NCI-H226 (cell line): ENCODE measurements around the gene TYMP.
A peak's percentile ranks its signal among the peaks of the same experiment; 100 is the strongest.

ENCODE experiments used
- DNase-seq: peaks from one replicate; pipeline ENCODE4 v3.0.0-alpha.2; 2015

Gene TYMP

DNA sequence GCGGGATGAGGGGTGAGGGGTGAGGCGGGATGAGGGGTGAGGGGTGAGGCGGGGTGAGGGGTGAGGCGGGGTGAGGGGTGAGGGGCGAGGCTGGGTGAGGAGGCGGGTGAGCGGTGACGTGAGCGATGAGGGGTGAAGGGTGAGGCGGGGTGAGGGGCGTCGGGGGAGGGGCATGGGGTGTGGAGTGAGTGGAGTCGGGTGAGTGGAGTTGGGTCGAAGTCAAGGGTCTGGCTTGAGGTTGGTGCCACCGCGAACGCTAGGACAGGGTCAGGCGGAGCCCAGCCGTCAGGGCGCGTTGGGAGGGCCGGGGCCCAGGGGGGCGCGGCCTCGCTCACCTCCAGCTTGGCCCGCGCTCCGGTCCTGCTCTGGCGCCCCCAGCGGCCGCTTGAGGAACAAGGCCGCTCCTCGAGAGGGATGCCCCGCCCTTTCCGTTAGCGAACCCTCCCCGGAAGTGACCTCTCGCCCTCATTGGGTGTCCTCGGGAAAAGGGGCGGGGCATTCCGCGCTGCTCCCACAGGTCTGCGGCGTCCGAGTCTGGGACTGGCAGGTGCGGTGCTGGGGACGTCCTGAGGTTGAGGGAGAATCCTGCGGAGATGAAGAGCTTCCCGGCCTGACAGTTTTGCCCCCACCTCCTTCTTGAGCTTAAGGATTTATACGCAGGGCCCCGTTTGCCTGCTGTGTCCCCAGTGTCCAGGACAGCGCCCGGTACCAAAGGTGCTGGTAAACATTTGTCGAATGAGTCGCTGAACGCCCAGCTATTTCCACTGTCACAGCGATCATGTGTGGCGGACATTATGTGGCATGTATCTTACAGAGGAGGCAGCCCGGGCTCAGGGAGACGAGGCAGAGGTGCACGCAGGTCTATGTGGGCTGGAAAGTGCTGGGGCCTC is 33.0 kb upstream of the TYMP start, which contains the start of gene SYCE3:
TSS of gene SYCE3 (minus strand) at position 397 of the 890 bp plus-strand sequence. CDS start 6,514 bp downstream, outside the sequence.
- peak; percentile 55 for DNase-seq

DNA sequence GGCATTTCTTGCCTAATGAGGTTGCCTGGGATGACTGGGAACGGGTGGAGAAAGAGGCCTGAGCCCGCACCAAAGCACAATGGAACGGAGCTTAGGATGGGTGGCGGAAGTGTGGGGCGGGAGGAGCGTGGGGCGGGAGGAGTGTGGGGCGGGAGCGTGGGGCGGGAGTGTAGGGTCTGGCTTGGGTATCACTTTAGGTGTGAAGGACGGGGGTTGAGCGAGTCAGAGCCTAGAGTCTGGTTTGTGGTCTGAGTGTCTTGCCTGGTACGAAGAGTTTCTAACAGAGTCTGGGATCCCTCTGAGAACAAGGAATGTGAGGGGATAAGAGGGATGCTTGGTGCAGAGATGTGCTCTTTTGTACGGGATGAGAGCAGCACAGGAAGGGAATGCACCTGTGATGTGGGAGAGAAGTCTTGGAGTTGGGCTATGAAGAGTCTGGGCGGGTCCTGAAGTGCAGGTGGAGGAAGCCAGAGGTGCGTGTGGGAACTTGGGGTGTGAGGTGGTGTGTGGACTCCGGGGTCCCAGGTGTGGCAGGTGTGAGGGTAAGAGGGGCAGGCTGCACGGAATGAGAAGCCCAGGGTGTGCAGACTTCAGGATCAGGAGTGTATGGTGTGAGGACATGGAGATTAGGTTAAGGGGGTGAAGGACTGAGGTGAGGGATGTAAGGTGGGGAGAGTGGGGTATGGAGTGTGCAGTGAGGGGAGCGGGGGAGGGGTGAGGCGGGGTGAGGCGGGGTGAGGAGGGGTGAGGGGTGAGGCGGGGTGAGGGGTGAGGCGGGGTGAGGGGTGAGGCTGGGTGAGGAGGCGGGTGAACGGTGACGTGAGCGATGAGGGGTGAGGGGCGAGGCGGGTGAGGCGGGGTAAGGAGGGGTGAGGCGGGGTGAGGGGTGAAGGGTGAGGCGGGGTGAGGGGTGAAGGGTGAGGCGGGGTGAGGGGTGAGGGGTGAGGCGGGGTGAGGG is 31.9 kb upstream of the TYMP start:
- no peak for DNase-seq

DNA sequence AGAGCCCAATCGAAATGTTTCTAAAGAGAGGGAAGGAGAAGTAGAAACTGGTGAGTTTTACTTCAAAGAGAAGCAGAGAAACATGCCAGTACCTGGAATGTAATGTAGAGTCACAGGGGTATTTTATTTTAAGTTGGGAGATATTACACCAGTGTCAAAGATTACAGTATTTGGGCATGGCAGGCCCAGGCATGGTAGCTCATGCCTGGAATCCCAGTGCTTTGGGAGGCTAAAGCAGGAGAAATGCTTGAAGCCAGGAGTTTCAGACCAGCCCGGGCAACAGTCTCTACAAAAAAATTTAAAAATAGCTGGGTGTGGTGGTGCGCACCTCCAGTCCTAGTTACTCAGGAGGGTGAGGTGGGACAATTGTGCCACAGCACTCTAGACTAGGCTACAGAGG is 30.2 kb upstream of the TYMP start:
- DNase-seq, result no peak

- DNase-seq, result no peak
Measured at GRCh38 chr22:50556703-50557102, 26.9 kb upstream of the TYMP start.

- no peak for DNase-seq
Measured at GRCh38 chr22:50553310-50553709, 23.5 kb upstream of the TYMP start.

- no peak for DNase-seq
Measured at GRCh38 chr22:50551160-50551752, 21.4 kb upstream of the TYMP start.

DNA sequence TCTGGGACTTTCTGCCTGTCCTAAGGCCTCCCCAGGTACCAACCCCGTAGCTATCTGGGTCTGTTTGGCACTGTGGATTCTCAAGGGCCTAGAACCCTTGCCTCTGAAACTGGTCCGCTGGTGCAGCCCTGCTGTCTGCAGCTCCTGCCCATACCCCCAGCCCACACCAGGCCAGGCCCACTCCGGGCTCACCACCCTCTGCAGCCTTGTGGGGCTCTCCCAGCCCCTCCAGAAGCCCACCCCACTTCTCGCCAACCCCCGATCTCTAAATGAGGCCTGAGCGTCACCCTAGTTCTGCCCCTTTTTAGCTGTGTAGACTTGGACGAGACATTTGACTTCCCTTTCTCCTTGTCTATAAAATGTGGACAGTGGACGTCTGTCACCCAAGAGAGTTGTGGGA is 20.6 kb upstream of the TYMP start:
- DNase-seq, result no peak

DNA sequence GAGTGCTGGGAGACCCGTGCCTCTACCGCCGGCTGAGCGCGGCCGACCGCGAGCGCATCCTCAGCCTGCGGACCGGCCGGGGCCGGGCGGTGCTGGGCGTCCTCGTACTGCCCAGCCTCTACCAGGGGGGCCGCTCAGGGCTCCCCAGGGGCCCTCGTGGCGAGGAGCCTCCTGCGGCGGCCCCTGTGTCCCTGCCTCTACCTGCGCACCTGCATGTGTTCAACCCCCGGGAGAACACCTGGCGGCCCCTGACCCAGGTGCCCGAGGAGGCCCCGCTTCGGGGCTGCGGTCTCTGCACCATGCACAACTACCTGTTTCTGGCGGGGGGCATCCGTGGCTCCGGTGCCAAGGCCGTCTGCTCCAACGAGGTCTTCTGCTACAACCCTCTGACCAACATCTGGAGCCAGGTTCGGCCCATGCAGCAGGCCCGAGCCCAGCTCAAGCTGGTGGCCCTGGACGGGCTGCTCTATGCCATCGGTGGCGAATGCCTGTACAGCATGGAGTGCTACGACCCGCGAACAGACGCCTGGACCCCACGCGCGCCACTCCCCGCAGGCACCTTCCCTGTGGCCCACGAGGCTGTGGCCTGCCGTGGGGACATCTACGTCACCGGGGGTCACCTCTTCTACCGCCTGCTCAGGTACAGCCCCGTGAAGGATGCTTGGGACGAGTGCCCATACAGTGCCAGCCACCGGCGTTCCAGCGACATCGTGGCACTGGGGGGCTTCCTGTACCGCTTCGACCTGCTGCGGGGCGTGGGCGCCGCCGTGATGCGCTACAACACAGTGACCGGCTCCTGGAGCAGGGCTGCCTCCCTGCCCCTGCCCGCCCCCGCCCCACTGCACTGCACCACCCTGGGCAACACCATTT is 19.3 kb upstream of the TYMP start:
- no peak for DNase-seq

- DNase-seq, result no peak
Measured at GRCh38 chr22:50548040-50548920, 18.5 kb upstream of the TYMP start.

GRCh38 chr22:50547263-50547985 is 17.6 kb upstream of the TYMP start:
- DNase-seq, result no peak

- DNase-seq, result no peak
Measured at GRCh38 chr22:50546326-50547262, 16.8 kb upstream of the TYMP start.

- peak; percentile 18 for DNase-seq
Measured at GRCh38 chr22:50545522-50546325, 15.9 kb upstream of the TYMP start, which contains the start of gene KLHDC7B. Gene KLHDC7B, plus strand, starts transcription at chr22:50545899. Its CDS starts 345 bp downstream, at chr22:50546244.

DNA sequence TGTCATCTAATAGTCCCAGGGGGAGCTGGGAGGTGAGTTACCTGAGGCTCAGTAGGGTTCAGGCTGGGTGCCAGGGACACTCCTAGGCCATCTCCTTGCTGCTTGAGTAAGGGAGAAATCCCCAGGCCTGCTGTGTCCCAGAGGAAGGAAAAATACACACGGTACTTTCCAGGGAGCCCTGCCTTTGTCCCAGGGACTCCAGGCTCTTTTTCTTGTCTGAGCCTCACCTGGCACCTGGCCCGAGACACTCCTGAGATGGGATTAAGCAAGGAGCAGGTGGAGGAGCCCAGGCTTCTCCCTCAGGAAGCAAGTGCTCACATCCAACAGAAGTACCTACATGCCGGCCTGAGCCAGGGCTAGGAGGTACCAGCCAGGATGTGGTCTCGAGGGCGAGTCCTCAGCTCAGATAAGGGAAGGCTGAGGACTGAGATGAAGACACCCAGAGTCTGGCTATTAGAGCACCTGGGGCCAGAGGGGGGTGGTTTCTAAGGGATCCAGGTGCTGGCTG is 15.0 kb upstream of the TYMP start:
- DNase-seq, result peak; percentile 63

DNA sequence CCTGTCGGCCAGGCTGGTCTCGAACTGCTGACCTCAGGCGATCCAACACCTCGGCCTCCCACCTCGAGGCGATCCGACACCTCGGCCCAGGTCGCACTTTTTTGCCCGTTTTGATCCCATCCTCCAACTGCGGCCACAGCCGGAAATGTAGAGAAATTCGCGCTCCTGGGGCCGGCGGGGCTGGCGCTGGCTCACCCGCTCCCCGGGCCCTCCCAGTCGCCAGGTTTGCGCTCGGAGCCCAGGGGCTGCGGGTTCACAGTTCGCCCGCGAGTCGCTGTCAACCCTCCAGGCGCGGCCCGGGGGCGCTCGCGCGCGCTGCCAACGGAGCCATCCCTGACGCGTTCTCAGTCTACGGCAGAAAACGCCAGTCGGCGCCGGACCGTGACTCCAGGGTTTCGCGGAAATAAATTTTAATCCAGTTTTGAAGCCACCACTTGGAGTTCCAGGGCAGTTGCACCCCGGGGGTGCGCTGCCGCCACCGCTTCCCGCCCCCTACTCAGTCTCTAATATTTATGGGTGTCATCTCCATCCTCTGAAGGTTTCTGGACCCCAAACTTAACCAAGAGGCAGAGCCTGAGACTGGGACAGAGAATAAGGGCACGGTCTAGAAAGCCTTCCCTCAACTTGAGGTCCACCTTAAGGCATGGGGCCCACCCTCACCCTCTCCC is 14.4 kb upstream of the TYMP start:
- DNase-seq, result peak; percentile 60

DNA sequence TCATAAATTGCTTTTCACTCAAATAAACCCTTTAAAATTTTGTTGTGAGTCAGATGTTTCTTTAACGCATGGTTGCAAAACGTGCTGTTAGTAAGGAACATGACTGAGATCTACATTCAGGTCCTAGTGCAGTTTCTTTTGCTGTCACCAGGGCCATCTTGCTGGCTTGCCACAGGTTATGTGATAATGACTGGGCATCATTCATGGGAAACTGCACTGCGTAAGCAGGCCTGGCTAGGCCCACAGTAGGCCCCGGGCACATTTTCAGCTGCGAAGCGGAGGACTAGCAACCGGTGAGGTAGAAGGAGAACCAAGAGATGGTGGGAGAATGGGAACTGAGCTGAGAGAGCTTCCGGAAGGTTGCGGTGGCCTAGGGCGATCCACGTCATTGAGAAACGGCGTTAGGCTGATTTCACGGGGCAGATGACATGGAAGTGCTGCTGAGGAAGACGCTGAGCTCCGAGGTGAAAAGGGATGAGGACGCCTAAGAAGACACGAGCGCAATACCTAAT is 12.7 kb upstream of the TYMP start:
- DNase-seq, result no peak

- DNase-seq, result peak; percentile 46
Measured at GRCh38 chr22:50541667-50542026, 11.8 kb upstream of the TYMP start.

GRCh38 chr22:50540381-50540780 is 10.6 kb upstream of the TYMP start:
- DNase-seq, result no peak
